ENCODE measurements around the gene PRR13. TPM values are rescaled to one million over a fixed set of nuclear protein-coding genes. Genes with fewer than 3 reads are reported as not detected.

Gene PRR13
- polyA plus RNA-seq, 2 donors = 73.8 to 119 TPM

GRCh38 chr12:53466640-53467039 lies 25.1 kb downstream of the PRR13 start:
- Histone ChIP-seq H3K27me3 (ENCODE audit: control insufficient read depth in 1 of 2, insufficient read depth in 2 of 2, low read length in 2 of 2) (no peaks in the 10 kb centered on the region), H3K36me3 (ENCODE audit: control insufficient read depth in 2 of 2, insufficient read depth in 2 of 2, low read length in 1 of 2) (peaks cover 23 to 44% of the 10 kb centered on the region in 2 donors), H3K9me3 (ENCODE audit: control insufficient read depth in 2 of 2, insufficient read depth in 1 of 2, low read depth in 1 of 2, low read length in 1 of 2) (no peaks in the 10 kb centered on the region), H3K4me3 (ENCODE audit: low read depth in 1 of 2, low read length in 2 of 2) (no peak overlapping the region), H3K27ac (ENCODE audit: low read depth in 2 of 2, low read length in 1 of 2) (no peak overlapping the region), H3K4me1 (ENCODE audit: control insufficient read depth in 2 of 2, insufficient read depth in 2 of 2, low read length in 1 of 2) (no peaks in the 10 kb centered on the region)
- 44 to 53% methylated on average over 4 of the region's 4 CpGs for WGBS, 2 donors

GRCh38 chr12:53467082-53467481 lies 25.5 kb downstream of the PRR13 start:
- Histone ChIP-seq H3K27me3 (ENCODE audit: control insufficient read depth in 1 of 2, insufficient read depth in 2 of 2, low read length in 2 of 2) (no peaks in the 10 kb centered on the region), H3K4me1 (ENCODE audit: control insufficient read depth in 2 of 2, insufficient read depth in 2 of 2, low read length in 1 of 2) (no peaks in the 10 kb centered on the region), H3K4me3 (ENCODE audit: low read depth in 1 of 2, low read length in 2 of 2) (no peak overlapping the region), H3K36me3 (ENCODE audit: control insufficient read depth in 2 of 2, insufficient read depth in 2 of 2, low read length in 1 of 2) (peaks cover 24 to 44% of the 10 kb centered on the region in 2 donors), H3K27ac (ENCODE audit: low read depth in 2 of 2, low read length in 1 of 2) (no peak overlapping the region), H3K9me3 (ENCODE audit: control insufficient read depth in 2 of 2, insufficient read depth in 1 of 2, low read depth in 1 of 2, low read length in 1 of 2) (no peaks in the 10 kb centered on the region)
- WGBS, 2 donors = 58 to 64% methylated on average over 5 of the region's 5 CpGs

GRCh38 chr12:53467880-53468279 lies 26.3 kb downstream of the PRR13 start:
- peaks cover 27 to 41% of the 10 kb centered on the region in 2 donors for H3K36me3 ChIP-seq (ENCODE audit: control insufficient read depth in 2 of 2, insufficient read depth in 2 of 2, low read length in 1 of 2)
- WGBS, 2 donors = 73 to 75% methylated on average over 2 of the region's 2 CpGs
- H3K4me1 ChIP-seq (ENCODE audit: control insufficient read depth in 2 of 2, insufficient read depth in 2 of 2, low read length in 1 of 2) = no peaks in the 10 kb centered on the region

GRCh38 chr12:53468282-53468681 lies 26.7 kb downstream of the PRR13 start:
- 80 to 85% methylated on average over 1 of the region's 1 CpG for WGBS, 2 donors
- Histone ChIP-seq H3K4me1 (ENCODE audit: control insufficient read depth in 2 of 2, insufficient read depth in 2 of 2, low read length in 1 of 2) (no peaks in the 10 kb centered on the region), H3K4me3 (ENCODE audit: low read depth in 1 of 2, low read length in 2 of 2) (no peak overlapping the region), H3K36me3 (ENCODE audit: control insufficient read depth in 2 of 2, insufficient read depth in 2 of 2, low read length in 1 of 2) (peaks cover 28 to 39% of the 10 kb centered on the region in 2 donors), H3K27ac (ENCODE audit: low read depth in 2 of 2, low read length in 1 of 2) (no peak overlapping the region), H3K27me3 (ENCODE audit: control insufficient read depth in 1 of 2, insufficient read depth in 2 of 2, low read length in 2 of 2) (no peaks in the 10 kb centered on the region), H3K9me3 (ENCODE audit: control insufficient read depth in 2 of 2, insufficient read depth in 1 of 2, low read depth in 1 of 2, low read length in 1 of 2) (no peaks in the 10 kb centered on the region)

More at GRCh38 chr12:53467880-53468279, 26.3 kb downstream of the PRR13 start:
- Histone ChIP-seq H3K27ac (ENCODE audit: low read depth in 2 of 2, low read length in 1 of 2) (no peak overlapping the region), H3K4me3 (ENCODE audit: low read depth in 1 of 2, low read length in 2 of 2) (no peak overlapping the region), H3K9me3 (ENCODE audit: control insufficient read depth in 2 of 2, insufficient read depth in 1 of 2, low read depth in 1 of 2, low read length in 1 of 2) (no peaks in the 10 kb centered on the region), H3K27me3 (ENCODE audit: control insufficient read depth in 1 of 2, insufficient read depth in 2 of 2, low read length in 2 of 2) (no peaks in the 10 kb centered on the region)

GRCh38 chr12:53472056-53472582 lies 30.6 kb downstream of the PRR13 start:
- H3K27me3 ChIP-seq (ENCODE audit: control insufficient read depth in 1 of 2, insufficient read depth in 2 of 2, low read length in 2 of 2) = no peaks in the 10 kb centered on the region
- no peak overlapping the region for H3K4me3 ChIP-seq (ENCODE audit: low read depth in 1 of 2, low read length in 2 of 2)
- H3K9me3 ChIP-seq (ENCODE audit: control insufficient read depth in 2 of 2, insufficient read depth in 1 of 2, low read depth in 1 of 2, low read length in 1 of 2) = no peaks in the 10 kb centered on the region
- peaks cover 31 to 34% of the 10 kb centered on the region in 2 donors for H3K36me3 ChIP-seq (ENCODE audit: control insufficient read depth in 2 of 2, insufficient read depth in 2 of 2, low read length in 1 of 2)
- H3K4me1 ChIP-seq (ENCODE audit: control insufficient read depth in 2 of 2, insufficient read depth in 2 of 2, low read length in 1 of 2) = no peaks in the 10 kb centered on the region
- 86 to 89% methylated on average over 1 of the region's 1 CpG for WGBS, 2 donors
- no peak overlapping the region for H3K27ac ChIP-seq (ENCODE audit: low read depth in 2 of 2, low read length in 1 of 2)

- 68 to 69% methylated on average over 2 of the region's 2 CpGs for WGBS, 2 donors
- no peaks in the 10 kb centered on the region for H3K27me3 ChIP-seq (ENCODE audit: control insufficient read depth in 1 of 2, insufficient read depth in 2 of 2, low read length in 2 of 2)
- no peaks in the 10 kb centered on the region for H3K9me3 ChIP-seq (ENCODE audit: control insufficient read depth in 2 of 2, insufficient read depth in 1 of 2, low read depth in 1 of 2, low read length in 1 of 2)
- no peak overlapping the region for H3K27ac ChIP-seq (ENCODE audit: low read depth in 2 of 2, low read length in 1 of 2)
- no peak overlapping the region for H3K4me3 ChIP-seq (ENCODE audit: low read depth in 1 of 2, low read length in 2 of 2)
- no peaks in the 10 kb centered on the region for H3K4me1 ChIP-seq (ENCODE audit: control insufficient read depth in 2 of 2, insufficient read depth in 2 of 2, low read length in 1 of 2)
- H3K36me3 ChIP-seq (ENCODE audit: control insufficient read depth in 2 of 2, insufficient read depth in 2 of 2, low read length in 1 of 2) = peaks cover 23 to 27% of the 10 kb centered on the region in 2 donors
These were observed 32.5 kb downstream of the PRR13 start for GRCh38 chr12:53474077-53474476.

GRCh38 chr12:53474819-53475218 lies 33.3 kb downstream of the PRR13 start:
- Histone ChIP-seq H3K4me3 (ENCODE audit: low read depth in 1 of 2, low read length in 2 of 2) (no peak overlapping the region), H3K4me1 (ENCODE audit: control insufficient read depth in 2 of 2, insufficient read depth in 2 of 2, low read length in 1 of 2) (no peaks in the 10 kb centered on the region)
- 71 to 75% methylated on average over 13 of the region's 13 CpGs for WGBS, 2 donors

GRCh38 chr12:53476769-53477209 lies 35.3 kb downstream of the PRR13 start:
- Histone ChIP-seq H3K9me3 (ENCODE audit: control insufficient read depth in 2 of 2, insufficient read depth in 1 of 2, low read depth in 1 of 2, low read length in 1 of 2) (no peaks in the 10 kb centered on the region), H3K27ac (ENCODE audit: low read depth in 2 of 2, low read length in 1 of 2) (no peak overlapping the region), H3K27me3 (ENCODE audit: control insufficient read depth in 1 of 2, insufficient read depth in 2 of 2, low read length in 2 of 2) (no peaks in the 10 kb centered on the region), H3K4me1 (ENCODE audit: control insufficient read depth in 2 of 2, insufficient read depth in 2 of 2, low read length in 1 of 2) (peaks cover 0 to 2% of the 10 kb centered on the region in 2 donors), H3K36me3 (ENCODE audit: control insufficient read depth in 2 of 2, insufficient read depth in 2 of 2, low read length in 1 of 2) (peaks cover 20 to 26% of the 10 kb centered on the region in 2 donors), H3K4me3 (ENCODE audit: low read depth in 1 of 2, low read length in 2 of 2) (no peak overlapping the region)
- WGBS, 2 donors = 63% methylated on average over 2 of the region's 2 CpGs

More at GRCh38 chr12:53474819-53475218, 33.3 kb downstream of the PRR13 start:
- H3K27ac ChIP-seq (ENCODE audit: low read depth in 2 of 2, low read length in 1 of 2) = peak overlapping the region in 1 of 2 donors; percentile 41
- H3K27me3 ChIP-seq (ENCODE audit: control insufficient read depth in 1 of 2, insufficient read depth in 2 of 2, low read length in 2 of 2) = no peaks in the 10 kb centered on the region
- peaks cover 24 to 29% of the 10 kb centered on the region in 2 donors for H3K36me3 ChIP-seq (ENCODE audit: control insufficient read depth in 2 of 2, insufficient read depth in 2 of 2, low read length in 1 of 2)
- H3K9me3 ChIP-seq (ENCODE audit: control insufficient read depth in 2 of 2, insufficient read depth in 1 of 2, low read depth in 1 of 2, low read length in 1 of 2) = no peaks in the 10 kb centered on the region

- H3K27me3 ChIP-seq (ENCODE audit: control insufficient read depth in 1 of 2, insufficient read depth in 2 of 2, low read length in 2 of 2) = no peaks in the 10 kb centered on the region
- peaks cover 15 to 21% of the 10 kb centered on the region in 2 donors for H3K36me3 ChIP-seq (ENCODE audit: control insufficient read depth in 2 of 2, insufficient read depth in 2 of 2, low read length in 1 of 2)
- no peak overlapping the region for H3K4me3 ChIP-seq (ENCODE audit: low read depth in 1 of 2, low read length in 2 of 2)
- peaks cover 7 to 10% of the 10 kb centered on the region in 2 donors for H3K4me1 ChIP-seq (ENCODE audit: control insufficient read depth in 2 of 2, insufficient read depth in 2 of 2, low read length in 1 of 2)
- WGBS, 2 donors = 29 to 44% methylated on average over 1 of the region's 1 CpG
- no peaks in the 10 kb centered on the region for H3K9me3 ChIP-seq (ENCODE audit: control insufficient read depth in 2 of 2, insufficient read depth in 1 of 2, low read depth in 1 of 2, low read length in 1 of 2)
- no peak overlapping the region for H3K27ac ChIP-seq (ENCODE audit: low read depth in 2 of 2, low read length in 1 of 2)
These were observed 37.3 kb downstream of the PRR13 start for GRCh38 chr12:53478865-53479264.

GRCh38 chr12:53479331-53479730 lies 37.8 kb downstream of the PRR13 start:
- peaks cover 15 to 21% of the 10 kb centered on the region in 2 donors for H3K36me3 ChIP-seq (ENCODE audit: control insufficient read depth in 2 of 2, insufficient read depth in 2 of 2, low read length in 1 of 2)
- WGBS, 2 donors = 77 to 81% methylated on average over 5 of the region's 5 CpGs

More at GRCh38 chr12:53479331-53479730, 37.8 kb downstream of the PRR13 start:
- H3K4me1 ChIP-seq (ENCODE audit: control insufficient read depth in 2 of 2, insufficient read depth in 2 of 2, low read length in 1 of 2) = peaks cover 7 to 13% of the 10 kb centered on the region in 2 donors
- H3K4me3 ChIP-seq (ENCODE audit: low read depth in 1 of 2, low read length in 2 of 2) = no peak overlapping the region
- H3K27me3 ChIP-seq (ENCODE audit: control insufficient read depth in 1 of 2, insufficient read depth in 2 of 2, low read length in 2 of 2) = no peaks in the 10 kb centered on the region
- H3K9me3 ChIP-seq (ENCODE audit: control insufficient read depth in 2 of 2, insufficient read depth in 1 of 2, low read depth in 1 of 2, low read length in 1 of 2) = no peaks in the 10 kb centered on the region
- no peak overlapping the region for H3K27ac ChIP-seq (ENCODE audit: low read depth in 2 of 2, low read length in 1 of 2)
